Stimulated activated CD8-positive, alpha-beta memory T cell treated with anti-CD3 and anti-CD28 coated beads, Interleukin-12 subunit alpha, Interleukin-12 subunit beta, amount 100 ng/mL, for 24 hours (primary cell): ENCODE data around the gene TEX54.
A peak's percentile ranks its signal among the peaks of the same experiment; 100 is the strongest.
"Not testable (repeated sequence)": the region's sequence is repeated elsewhere in the genome, so short reads cannot be mapped to it uniquely, and the experiment has no call there.

ENCODE experiments used
- DNase-seq: peaks from one replicate; pipeline ENCODE4 v3.0.0-alpha.2; 2020; ENCODE audit errors: extremely low read depth

TEX54 gene

GRCh38 chr11:62855571-62856332 lies 23.1 kb upstream of the TEX54 start:
- DNase-seq = peak; percentile 95

GRCh38 chr11:62854825-62855570 lies 22.4 kb upstream of the TEX54 start:
- no peak for DNase-seq

GRCh38 chr11:62854013-62854824 lies 21.6 kb upstream of the TEX54 start:
- no peak for DNase-seq

- DNase-seq = no peak
These were observed 20.8 kb upstream of the TEX54 start for GRCh38 chr11:62853279-62853965.

GRCh38 chr11:62852523-62853188 lies 20.0 kb upstream of the TEX54 start:
- no peak for DNase-seq

GRCh38 chr11:62851807-62852522 lies 19.3 kb upstream of the TEX54 start:
- DNase-seq = no peak

GRCh38 chr11:62850911-62851806 lies 18.5 kb upstream of the TEX54 start:
- DNase-seq = no peak

- DNase-seq = no peak
These were observed 15.2 kb upstream of the TEX54 start for GRCh38 chr11:62847767-62848314.

- no peak for DNase-seq
These were observed 13.5 kb upstream of the TEX54 start for GRCh38 chr11:62846177-62846576.

GRCh38 chr11:62844154-62844553 lies 11.5 kb upstream of the TEX54 start:
- no peak for DNase-seq

GRCh38 chr11:62843466-62843865 lies 10.8 kb upstream of the TEX54 start:
- no peak for DNase-seq

GRCh38 chr11:62842891-62843290 lies 10.2 kb upstream of the TEX54 start:
- DNase-seq = not testable (repeated sequence)

- no peak for DNase-seq
These were observed 9.6 kb upstream of the TEX54 start for GRCh38 chr11:62842171-62842741.

- DNase-seq = peak; percentile 42
These were observed 8.9 kb upstream of the TEX54 start for GRCh38 chr11:62841361-62842170.

GRCh38 chr11:62840721-62841360 lies 8.2 kb upstream of the TEX54 start:
- peak; percentile 63 for DNase-seq

- DNase-seq = peak; percentile 76
These were observed 6.7 kb upstream of the TEX54 start, which contains the start of gene WDR74 for GRCh38 chr11:62839050-62839945. TSS of gene WDR74 (minus strand) at chr11:62839590. CDS start at chr11:62839570, 20 bp downstream.
